Mesendoderm (in vitro differentiated cells): Measurements from ENCODE around the gene PSMD11.
A peak's percentile ranks its signal among the peaks of the same experiment; 100 is the strongest.

Experiments
- DNase-seq: peaks from one replicate; pipeline ENCODE4 v3.0.0; 2013
- H2AK5ac ChIP-seq: 2 replicates; pipeline ENCODE4 v1.6.1; 2013; ENCODE audit warnings: low read length, inconsistent platforms
- H2BK120ac ChIP-seq: 2 replicates; pipeline ENCODE4 v1.6.1; 2013; ENCODE audit warnings: low read depth, mild to moderate bottlenecking, low read length, moderate library complexity, mixed read lengths
- H2BK15ac ChIP-seq: replicated peaks from 2 replicates; pipeline ENCODE4 v1.6.1; 2013; ENCODE audit warnings: low read depth, mild to moderate bottlenecking, moderate library complexity
- H2BK5ac ChIP-seq: 2 replicates; pipeline ENCODE4 v1.6.1; 2013; ENCODE audit warnings: low read length, inconsistent platforms
- H3K18ac ChIP-seq: 2 replicates; pipeline ENCODE4 v1.6.1; 2013; ENCODE audit warnings: mild to moderate bottlenecking, low read length, mixed read lengths
- H3K23ac ChIP-seq: one replicate; pipeline ENCODE4 v1.6.1; 2013; ENCODE audit warnings: low read length
- H3K27ac ChIP-seq: 2 replicates; pipeline ENCODE4 v1.5.1; 2013; ENCODE audit warnings: low read depth, mild to moderate bottlenecking, inconsistent platforms, low read length, moderate library complexity
- H3K27me3 ChIP-seq: 2 replicates; pipeline ENCODE4 v1.6.1; 2013; ENCODE audit warnings: low read length, control low read depth, mild to moderate bottlenecking, inconsistent platforms; ENCODE audit not compliant: insufficient read depth, poor library complexity
- H3K36me3 ChIP-seq: 2 replicates; pipeline ENCODE4 v1.6.1; 2013; ENCODE audit warnings: low read length, inconsistent platforms; ENCODE audit not compliant: control insufficient read depth, insufficient read depth
- H3K4ac ChIP-seq: one replicate; pipeline ENCODE4 v1.6.1; 2013; ENCODE audit warnings: low read depth, mild to moderate bottlenecking, low read length, moderate library complexity
- H3K4me1 ChIP-seq: 2 replicates; pipeline ENCODE4 v1.6.1; 2013; ENCODE audit warnings: low read depth, low read length, inconsistent platforms; ENCODE audit not compliant: control insufficient read depth
- H3K4me2 ChIP-seq: 2 replicates; pipeline ENCODE4 v1.6.1; 2013; ENCODE audit warnings: low read length
- H3K4me3 ChIP-seq: 2 replicates; pipeline ENCODE4 v1.5.1; 2013; ENCODE audit warnings: mild to moderate bottlenecking, low read length
- H3K56ac ChIP-seq: one replicate; pipeline ENCODE4 v1.6.1; 2013; ENCODE audit warnings: low read length
- H3K79me1 ChIP-seq: 2 replicates; pipeline ENCODE4 v1.6.1; 2013; ENCODE audit warnings: low read length, inconsistent platforms
- H3K79me2 ChIP-seq: 2 replicates; pipeline ENCODE4 v1.6.1; 2013; ENCODE audit warnings: mild to moderate bottlenecking, low read length; ENCODE audit not compliant: control insufficient read depth, insufficient read depth
- H3K9ac ChIP-seq: 2 replicates; pipeline ENCODE4 v1.6.1; 2013; ENCODE audit warnings: low read length, inconsistent platforms
- H4K5ac ChIP-seq: one replicate; pipeline ENCODE4 v1.6.1; 2013; ENCODE audit warnings: low read length
- H4K8ac ChIP-seq: one replicate; pipeline ENCODE4 v1.6.1; 2013; ENCODE audit warnings: low read depth, mild to moderate bottlenecking, control low read depth, low read length, moderate library complexity
- WGBS: extraction: QIAGEN DNeasy Blood & Tissue Kit; methylation state at CpG from one replicate; pipeline ENCODE4 v1.1.7; 2013; ENCODE audit warnings: low lambda C conversion rate, missing lambda C conversion rate; ENCODE audit not compliant: insufficient coverage; ENCODE audit errors: extremely low coverage; 5-methylcytosine and 5-hydroxymethylcytosine counted together

PSMD11 gene

DNA sequence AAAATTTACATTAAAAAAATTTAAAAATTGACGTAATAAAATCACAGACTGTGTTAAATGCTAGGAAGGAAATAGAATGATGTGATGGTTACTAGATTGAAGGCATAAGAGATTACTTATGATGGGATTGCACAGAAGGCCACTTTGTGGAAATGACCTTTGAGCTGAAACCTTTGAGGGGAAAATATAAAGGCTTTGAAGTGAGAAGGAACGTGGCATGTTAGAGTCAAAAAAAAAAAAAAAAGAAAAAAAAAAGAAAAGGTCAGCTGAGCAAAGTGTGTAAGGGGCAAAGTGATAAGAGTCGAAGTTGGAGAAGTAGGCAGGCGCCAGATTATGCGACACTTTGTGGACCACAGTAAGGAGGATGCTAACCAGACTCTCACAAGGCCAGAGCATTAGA is 3.6 kb upstream of the PSMD11 start:
- Histone ChIP-seq H3K18ac (no peak overlapping the region), H3K79me1 (no peaks in the 10 kb centered on the region), H2AK5ac (no peak overlapping the region), H3K4ac (no peak overlapping the region), H3K27me3 (no peaks in the 10 kb centered on the region), H2BK15ac (no peak overlapping the region), H3K4me3 (no peak overlapping the region), H3K9ac (no peak overlapping the region), H4K5ac (no peak overlapping the region), H2BK5ac (no peak overlapping the region), H3K4me1 (no peaks in the 10 kb centered on the region), H3K79me2 (peaks cover 13% of the 10 kb centered on the region), H2BK120ac (no peak overlapping the region), H3K27ac (no peak overlapping the region), H3K23ac (no peak overlapping the region), H3K4me2 (no peak overlapping the region), H4K8ac (no peak overlapping the region), H3K56ac (no peak overlapping the region), H3K36me3 (no peaks in the 10 kb centered on the region)
- 100% methylated on average over 1 of the region's 5 CpGs for WGBS
- no peak for DNase-seq

DNA sequence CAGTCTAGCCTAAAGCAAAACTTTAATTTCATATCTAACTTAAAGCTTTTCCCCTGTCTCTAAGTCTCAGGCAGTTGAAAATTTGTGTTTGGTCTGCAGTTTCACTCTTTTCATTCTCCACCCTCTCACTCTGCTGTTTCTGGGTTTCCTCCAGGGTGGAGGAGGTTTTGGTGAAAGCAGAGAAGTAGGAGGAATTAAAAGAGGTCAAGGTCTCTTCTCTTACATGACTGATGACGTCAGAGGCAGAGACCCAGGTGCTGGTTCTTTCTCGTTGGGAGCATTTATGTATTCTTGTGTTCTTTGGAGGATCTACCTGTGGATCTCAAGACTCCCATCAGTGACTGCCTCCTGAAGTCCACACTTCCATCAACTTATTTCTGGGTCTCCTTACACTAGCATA is 2.4 kb upstream of the PSMD11 start:
- Histone ChIP-seq H2BK5ac (no peak overlapping the region), H3K4me2 (no peak overlapping the region), H4K8ac (no peak overlapping the region), H3K27me3 (no peaks in the 10 kb centered on the region), H3K4ac (no peak overlapping the region), H3K4me3 (no peak overlapping the region), H2AK5ac (no peak overlapping the region), H3K4me1 (no peaks in the 10 kb centered on the region), H2BK120ac (no peak overlapping the region), H3K56ac (no peak overlapping the region), H3K36me3 (no peaks in the 10 kb centered on the region), H3K23ac (no peak overlapping the region), H3K18ac (no peak overlapping the region), H3K9ac (no peak overlapping the region), H2BK15ac (no peak overlapping the region), H3K79me2 (peaks cover 23% of the 10 kb centered on the region), H3K27ac (no peak overlapping the region), H4K5ac (no peak overlapping the region), H3K79me1 (peaks cover 3% of the 10 kb centered on the region)
- no peak for DNase-seq
- WGBS, result no CpG with 5 or more reads among the region's 2 CpGs

DNA sequence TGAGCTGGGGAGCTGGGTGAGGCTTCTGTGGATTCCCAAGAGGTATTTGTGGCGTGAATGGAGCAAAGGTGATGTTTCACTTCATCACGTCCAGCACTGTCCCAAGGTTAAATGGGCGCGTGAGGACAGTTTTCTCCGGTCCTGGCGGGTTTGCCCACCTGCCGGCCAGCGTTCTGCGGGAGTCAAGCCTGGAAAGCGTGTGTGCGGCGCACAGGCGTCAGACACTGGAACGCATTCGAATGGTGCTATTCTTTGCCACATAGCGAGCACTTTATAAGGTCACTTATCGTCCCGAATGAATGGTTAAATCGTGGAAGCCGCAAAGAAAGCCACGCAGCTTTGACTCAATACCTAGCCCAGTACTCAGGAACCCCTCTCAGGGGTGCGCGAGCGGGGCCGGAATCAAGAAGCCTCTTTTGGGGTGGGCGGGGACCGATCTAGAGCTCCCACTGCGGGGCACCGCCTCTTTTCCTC is 446 bp upstream of the PSMD11 start:
- Histone ChIP-seq H3K4me3 (no peak overlapping the region), H2AK5ac (no peak overlapping the region), H3K79me1 (peaks cover 6% of the 10 kb centered on the region), H3K4me1 (no peaks in the 10 kb centered on the region), H3K18ac (no peak overlapping the region), H3K23ac (no peak overlapping the region), H3K27ac (no peak overlapping the region), H4K5ac (no peak overlapping the region), H4K8ac (no peak overlapping the region), H3K27me3 (no peaks in the 10 kb centered on the region), H2BK120ac (no peak overlapping the region), H2BK5ac (no peak overlapping the region), H3K79me2 (peaks cover 26% of the 10 kb centered on the region), H3K56ac (no peak overlapping the region), H2BK15ac (no peak overlapping the region), H3K4ac (no peak overlapping the region), H3K4me2 (no peak overlapping the region), H3K36me3 (no peaks in the 10 kb centered on the region), H3K9ac (no peak overlapping the region)
- no CpG with 5 or more reads among the region's 29 CpGs for WGBS
- no peak for DNase-seq

DNA sequence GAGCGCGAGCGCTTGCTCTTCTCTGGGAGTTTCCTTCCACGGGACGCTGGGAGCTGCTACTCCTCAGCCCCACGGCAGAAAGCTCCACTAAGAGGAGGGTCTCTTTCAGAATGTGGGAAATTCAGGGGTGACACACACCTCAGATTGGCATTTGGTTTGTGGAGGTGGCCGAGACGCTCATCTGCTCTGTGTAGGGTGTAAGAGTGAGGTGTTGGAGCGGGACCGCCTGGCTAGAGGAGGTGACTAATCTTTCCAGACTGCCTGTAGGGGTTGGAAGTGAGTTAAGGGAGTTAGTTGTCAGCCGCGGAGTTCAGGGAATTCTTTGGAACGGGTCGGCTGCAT is 735 bp downstream of the PSMD11 start:
- no peak overlapping the region for H2AK5ac ChIP-seq
- H3K79me2 ChIP-seq, result peaks cover 31% of the 10 kb centered on the region
- peak; percentile 81 for DNase-seq
- no peaks in the 10 kb centered on the region for H3K4me1 ChIP-seq
- H2BK120ac ChIP-seq, result no peak overlapping the region
- peak overlapping the region; percentile 75 for H3K4me2 ChIP-seq
- no peaks in the 10 kb centered on the region for H3K27me3 ChIP-seq
- no peak overlapping the region for H4K5ac ChIP-seq
- peaks cover 6% of the 10 kb centered on the region for H3K79me1 ChIP-seq
- H3K36me3 ChIP-seq, result no peaks in the 10 kb centered on the region
- H4K8ac ChIP-seq, result no peak overlapping the region
- no CpG with 5 or more reads among the region's 14 CpGs for WGBS
- H2BK15ac ChIP-seq, result no peak overlapping the region
- peak overlapping the region; percentile 99 for H3K18ac ChIP-seq
- H3K4ac ChIP-seq, result peak overlapping the region; percentile 98
- H3K23ac ChIP-seq, result no peak overlapping the region
- H2BK5ac ChIP-seq, result peak overlapping the region; percentile 53
- H3K56ac ChIP-seq, result peak overlapping the region; percentile 98
- H3K27ac ChIP-seq, result peak overlapping the region; percentile 54
- H3K4me3 ChIP-seq, result peak overlapping the region; percentile 25
- peak overlapping the region; percentile 59 for H3K9ac ChIP-seq

DNA sequence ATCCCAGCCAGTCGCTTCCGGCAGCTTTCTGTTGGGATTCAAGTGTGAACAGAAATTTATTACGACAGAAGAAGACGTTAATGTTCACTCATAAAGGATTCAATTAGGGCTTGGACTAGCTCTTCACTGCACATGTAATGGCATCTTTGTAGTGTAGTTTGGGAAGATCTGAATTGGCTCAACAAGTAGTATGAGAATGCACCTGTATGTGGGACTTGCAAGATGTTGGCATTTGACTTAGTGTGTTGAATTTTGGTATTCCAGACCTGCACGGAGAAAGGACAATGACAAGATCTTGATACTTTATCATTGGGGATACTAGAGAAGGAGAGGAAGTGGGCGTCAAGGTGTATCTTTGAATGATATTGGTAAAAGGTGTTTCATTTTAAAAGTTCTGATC is 1.2 kb downstream of the PSMD11 start:
- H3K9ac ChIP-seq, result peak overlapping the region; percentile 59
- no peak overlapping the region for H2AK5ac ChIP-seq
- no peak overlapping the region for H3K4ac ChIP-seq
- H3K36me3 ChIP-seq, result no peaks in the 10 kb centered on the region
- H4K5ac ChIP-seq, result no peak overlapping the region
- H3K4me2 ChIP-seq, result peak overlapping the region; percentile 75
- H4K8ac ChIP-seq, result no peak overlapping the region
- no CpG with 5 or more reads among the region's 6 CpGs for WGBS
- peaks cover 6% of the 10 kb centered on the region for H3K79me1 ChIP-seq
- H3K4me1 ChIP-seq, result no peaks in the 10 kb centered on the region
- no peak overlapping the region for H2BK15ac ChIP-seq
- H3K27me3 ChIP-seq, result no peaks in the 10 kb centered on the region
- peak overlapping the region; percentile 25 for H3K4me3 ChIP-seq
- H2BK5ac ChIP-seq, result no peak overlapping the region
- no peak overlapping the region for H3K23ac ChIP-seq
- DNase-seq, result no peak
- H3K79me2 ChIP-seq, result peaks cover 31% of the 10 kb centered on the region
- H2BK120ac ChIP-seq, result no peak overlapping the region
- no peak overlapping the region for H3K27ac ChIP-seq
- H3K56ac ChIP-seq, result peak overlapping the region; percentile 98
- no peak overlapping the region for H3K18ac ChIP-seq

DNA sequence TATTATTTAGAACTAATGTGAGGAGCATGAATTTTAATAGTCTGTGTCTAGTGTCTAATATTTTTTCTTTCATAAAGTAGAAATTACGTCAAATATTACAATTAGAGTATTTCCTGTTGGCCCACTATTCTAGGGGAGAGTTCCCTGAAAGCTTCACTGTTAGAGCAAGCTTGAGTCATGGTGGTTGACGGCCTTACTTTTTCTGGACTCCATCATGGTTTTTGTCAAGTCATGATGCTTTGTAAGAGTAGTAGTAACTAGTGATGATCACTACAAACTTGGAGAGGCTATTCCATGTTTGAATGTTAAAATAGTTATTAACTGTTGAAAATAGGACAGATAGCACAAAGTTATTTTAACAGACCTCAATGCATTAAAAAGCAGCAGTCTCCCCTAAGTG is 1.7 kb downstream of the PSMD11 start:
- WGBS, result no CpG with 5 or more reads among the region's 2 CpGs
- Histone ChIP-seq H3K79me1 (peaks cover 6% of the 10 kb centered on the region), H3K9ac (peak overlapping the region; percentile 20), H3K4me3 (no peak overlapping the region), H3K4me2 (peak overlapping the region; percentile 4), H3K23ac (no peak overlapping the region), H3K4ac (no peak overlapping the region), H2BK15ac (no peak overlapping the region), H3K79me2 (peaks cover 31% of the 10 kb centered on the region), H3K18ac (no peak overlapping the region), H3K36me3 (no peaks in the 10 kb centered on the region), H3K56ac (peak overlapping the region; percentile 15), H3K4me1 (no peaks in the 10 kb centered on the region), H4K5ac (no peak overlapping the region), H2BK5ac (no peak overlapping the region), H2AK5ac (no peak overlapping the region), H2BK120ac (no peak overlapping the region), H4K8ac (no peak overlapping the region), H3K27ac (no peak overlapping the region), H3K27me3 (no peaks in the 10 kb centered on the region)
- no peak for DNase-seq
